K562 (cell line): ENCODE measurements around the gene AFF1. TPM values are rescaled to one million over a fixed set of nuclear protein-coding genes. Genes with fewer than 3 reads are reported as not detected.

Source experiments
- CHCHD3 ChIP-seq: fragments of 250-450 bp; sonication (Bioruptor Pico); IDR thresholded peaks from 2 replicates; pipeline ENCODE4 v2.1.2; 2022; ENCODE audit warnings: mild to moderate bottlenecking
- CHD1 ChIP-seq: fragments of 200-600 bp; sonication (generic); IDR thresholded peaks from one replicate; pipeline ENCODE4 v1.6.1; 2012; ENCODE audit warnings: mild to moderate bottlenecking, moderate library complexity, low read length, inconsistent platforms
- CTBP1 ChIP-seq: fragments of 450-650 bp; IDR thresholded peaks from 2 replicates; pipeline ENCODE4 v1.6.1; 2016; ENCODE audit warnings: borderline replicate concordance
- EGR1 ChIP-seq: fragments of 450-650 bp; conservative IDR thresholded peaks from 2 replicates; pipeline ENCODE4 v1.6.1; 2017; ENCODE audit warnings: mild to moderate bottlenecking
- ETV1 ChIP-seq: fragments of 450-650 bp; conservative IDR thresholded peaks from 2 replicates; pipeline ENCODE4 v1.6.1; 2016; ENCODE audit warnings: missing genetic modification characterization, control low read depth, low read depth, missing compliant biosample characterization
- FIP1L1 ChIP-seq: fragments of 200-400 bp; formaldehyde crosslinking; IDR thresholded peaks from 2 replicates; pipeline ENCODE4 v1.6.1; 2018; ENCODE audit warnings: mild to moderate bottlenecking, low read depth, low read length; ENCODE audit not compliant: poor library complexity, severe bottlenecking
- HCFC1 ChIP-seq: IDR thresholded peaks from 2 replicates; pipeline ENCODE4 v1.6.1; 2012; ENCODE audit warnings: low read depth, low read length, improper control_type of control experiment
- HLTF ChIP-seq: fragments of 450-650 bp; IDR thresholded peaks from 2 replicates; pipeline ENCODE4 v1.6.1; 2016
- LCOR ChIP-seq: sonication (generic); formaldehyde crosslinking; IDR thresholded peaks from 2 replicates; pipeline ENCODE4 v1.8.0; 2022; ENCODE audit warnings: mild to moderate bottlenecking, missing genetic modification reagents
- MYC ChIP-seq, 2 experiments: fragments of 250-450 bp in 1 of 2; sonication (Bioruptor Pico) in 1 of 2; IDR thresholded peaks; 2 replicates each; pipeline versions ENCODE4 v1.5.1 to v1.6.1; 2012 to 2021; ENCODE audit warnings: low read depth in 2 of 2, borderline replicate concordance in 1 of 2, improper control_type of control experiment in 1 of 2, low read length in 1 of 2, mild to moderate bottlenecking in 1 of 2, moderate library complexity in 1 of 2
- NBN ChIP-seq: fragments of 450-650 bp; IDR thresholded peaks from 2 replicates; pipeline ENCODE4 v1.6.1; 2016; ENCODE audit warnings: low read depth, mild to moderate bottlenecking
- NFIX ChIP-seq: fragments of 250-450 bp; sonication (Bioruptor Pico); IDR thresholded peaks from 2 replicates; pipeline ENCODE4 v1.4.0; 2020; ENCODE audit warnings: low read depth, mild to moderate bottlenecking, moderate library complexity
- POLR2G ChIP-seq: fragments of 200-400 bp; formaldehyde crosslinking; IDR thresholded peaks from 2 replicates; pipeline ENCODE4 v1.6.1; 2017; ENCODE audit warnings: low read depth, mild to moderate bottlenecking, antibody characterized with exemption, low read length, moderate library complexity
- RUNX1 ChIP-seq: sonication (generic); IDR thresholded peaks from 2 replicates; pipeline ENCODE4 v1.6.1; 2016; ENCODE audit warnings: antibody characterized with exemption, low read depth
- SMC3 ChIP-seq: conservative IDR thresholded peaks from 2 replicates; pipeline ENCODE4 v1.6.1; 2011; ENCODE audit warnings: low read depth, low read length, improper control_type of control experiment; ENCODE audit not compliant: insufficient read depth
- TEAD2 ChIP-seq: fragments of 450-650 bp; IDR thresholded peaks from 2 replicates; pipeline ENCODE4 v1.6.1; 2016; ENCODE audit warnings: missing genetic modification characterization, control low read depth, missing compliant biosample characterization
- TOE1 ChIP-seq, 2 experiments: fragments of 450-650 bp in 1 of 2; sonication (generic) in 1 of 2; formaldehyde crosslinking in 1 of 2; IDR thresholded peaks; 2 replicates each; pipeline versions ENCODE4 v1.7.1 to v1.8.0; 2016 to 2022; ENCODE audit warnings: borderline replicate concordance in 2 of 2, mild to moderate bottlenecking in 2 of 2, antibody characterized with exemption in 1 of 2, inconsistent platforms in 1 of 2, low read depth in 1 of 2, missing genetic modification reagents in 1 of 2, moderate library complexity in 1 of 2
- ZBED1 ChIP-seq: IDR thresholded peaks from 2 replicates; pipeline ENCODE4 v1.6.1; 2014
- ZNF584 ChIP-seq: fragments of 200-800 bp; sonication (Bioruptor generic); IDR thresholded peaks from 2 replicates; pipeline ENCODE4 v1.6.1; 2016; ENCODE audit warnings: low read depth, mild to moderate bottlenecking, missing genetic modification characterization, missing compliant biosample characterization
- polyA plus RNA-seq, 8 experiments: library from polyadenylated mRNA; depleted of rRNA in 4 of 8; stranded (reverse) in 5 of 8; unstranded in 3 of 8; fragments of >200 nt; fragmentation: Nextera tagmentation in 2 of 8; fragmentation: Illumina TruSeq in 1 of 8; extraction: Ambion mirVana in 2 of 8; extraction: Trizol in 1 of 8; gene quantifications; 2 replicates each; pipeline versions ENCODE4 v1.2.1 to v1.2.3, GENCODE V29; 2011 to 2014; ENCODE audit warnings: inconsistent platforms in 1 of 8, missing spikeins in 1 of 8
- total RNA-seq, 7 experiments: library from RNA; depleted of rRNA in 6 of 7; stranded (reverse); fragments of >200 nt in 6 of 7; fragmentation: Illumina TruSeq in 2 of 7; extraction: Trizol in 2 of 7; gene quantifications; 2 replicates each; pipeline versions ENCODE4 v1.2.1 to v1.2.3, GENCODE V29; 2011 to 2021; ENCODE audit warnings: low replicate concordance in 1 of 7
- TF ChIP-seq, protein P1 (sequence below), 2 experiments: fragments of 450-650 bp; IDR thresholded peaks; 2 replicates each; pipeline ENCODE4 v1.6.1; 2018; ENCODE audit warnings: mild to moderate bottlenecking in 2 of 2, low read depth in 1 of 2; ENCODE audit not compliant: partially characterized antibody in 2 of 2
- TF ChIP-seq, protein P2 (sequence below): fragments of 250-450 bp; sonication (Bioruptor Pico); IDR thresholded peaks from 2 replicates; pipeline ENCODE4 v1.5.0; 2022; ENCODE audit warnings: mild to moderate bottlenecking

AFF1 gene
- total and polyA plus RNA-seq, 9 of the 15 experiments (the other 6 are each of a cell fraction or from before 2014, with no cell fraction given) = 4.1 to 47.5 (median 17.2) TPM

DNA sequence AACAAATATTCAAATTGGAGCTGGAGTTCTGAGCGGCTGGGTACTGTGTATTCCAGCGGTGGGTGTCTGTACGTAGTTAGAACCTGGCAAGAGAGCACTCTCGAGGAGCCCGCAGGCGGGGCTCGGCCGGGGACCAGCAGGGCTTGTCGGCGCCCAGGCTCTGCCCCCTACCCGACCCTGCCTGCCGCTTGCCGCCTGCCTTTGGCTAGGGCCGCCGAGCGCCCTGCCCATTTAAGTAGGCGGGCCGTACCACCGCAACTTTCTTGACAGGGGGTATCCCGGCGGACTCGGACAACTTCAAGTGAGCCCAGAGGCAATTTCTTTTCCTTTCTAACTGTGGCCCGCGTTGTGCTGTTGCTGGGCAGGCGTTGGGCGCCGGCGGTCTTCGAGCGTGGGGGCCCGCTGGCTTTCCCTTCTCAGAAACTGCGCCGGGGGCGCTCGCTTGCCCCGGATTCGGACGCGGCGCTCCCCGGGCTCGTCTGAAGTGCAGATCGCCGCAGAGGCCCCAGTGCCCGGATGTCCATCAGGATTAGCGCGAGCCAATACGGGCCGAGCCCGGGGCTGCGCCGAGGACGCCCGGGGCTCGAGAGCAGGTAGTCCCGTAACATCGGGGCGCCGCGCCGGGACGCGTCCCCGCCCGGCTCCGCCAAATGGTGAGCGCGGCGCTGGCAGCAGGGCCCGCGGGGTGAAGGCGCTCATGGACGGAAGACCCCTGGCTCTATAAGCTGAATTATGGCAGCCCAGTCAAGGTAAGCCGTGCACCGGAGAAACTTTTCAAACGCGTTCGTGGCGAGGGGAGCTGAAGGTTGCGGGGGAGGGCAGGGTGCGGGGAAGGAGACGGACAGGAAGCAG, 72.1 kb downstream of the AFF1 start (continued):
- TF ChIP-seq, protein P1, sequence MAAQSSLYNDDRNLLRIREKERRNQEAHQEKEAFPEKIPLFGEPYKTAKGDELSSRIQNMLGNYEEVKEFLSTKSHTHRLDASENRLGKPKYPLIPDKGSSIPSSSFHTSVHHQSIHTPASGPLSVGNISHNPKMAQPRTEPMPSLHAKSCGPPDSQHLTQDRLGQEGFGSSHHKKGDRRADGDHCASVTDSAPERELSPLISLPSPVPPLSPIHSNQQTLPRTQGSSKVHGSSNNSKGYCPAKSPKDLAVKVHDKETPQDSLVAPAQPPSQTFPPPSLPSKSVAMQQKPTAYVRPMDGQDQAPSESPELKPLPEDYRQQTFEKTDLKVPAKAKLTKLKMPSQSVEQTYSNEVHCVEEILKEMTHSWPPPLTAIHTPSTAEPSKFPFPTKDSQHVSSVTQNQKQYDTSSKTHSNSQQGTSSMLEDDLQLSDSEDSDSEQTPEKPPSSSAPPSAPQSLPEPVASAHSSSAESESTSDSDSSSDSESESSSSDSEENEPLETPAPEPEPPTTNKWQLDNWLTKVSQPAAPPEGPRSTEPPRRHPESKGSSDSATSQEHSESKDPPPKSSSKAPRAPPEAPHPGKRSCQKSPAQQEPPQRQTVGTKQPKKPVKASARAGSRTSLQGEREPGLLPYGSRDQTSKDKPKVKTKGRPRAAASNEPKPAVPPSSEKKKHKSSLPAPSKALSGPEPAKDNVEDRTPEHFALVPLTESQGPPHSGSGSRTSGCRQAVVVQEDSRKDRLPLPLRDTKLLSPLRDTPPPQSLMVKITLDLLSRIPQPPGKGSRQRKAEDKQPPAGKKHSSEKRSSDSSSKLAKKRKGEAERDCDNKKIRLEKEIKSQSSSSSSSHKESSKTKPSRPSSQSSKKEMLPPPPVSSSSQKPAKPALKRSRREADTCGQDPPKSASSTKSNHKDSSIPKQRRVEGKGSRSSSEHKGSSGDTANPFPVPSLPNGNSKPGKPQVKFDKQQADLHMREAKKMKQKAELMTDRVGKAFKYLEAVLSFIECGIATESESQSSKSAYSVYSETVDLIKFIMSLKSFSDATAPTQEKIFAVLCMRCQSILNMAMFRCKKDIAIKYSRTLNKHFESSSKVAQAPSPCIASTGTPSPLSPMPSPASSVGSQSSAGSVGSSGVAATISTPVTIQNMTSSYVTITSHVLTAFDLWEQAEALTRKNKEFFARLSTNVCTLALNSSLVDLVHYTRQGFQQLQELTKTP (IDR thresholded peaks at IDR 0.05; ENCODE audit: low read depth in 1 of 2, partially characterized antibody in 2 of 2) = peak in 1 of 2 experiments; percentile 40
- TF ChIP-seq RUNX1 (no peak), NFIX (no peak), LCOR (CRISPR knock-in tag) (peak; percentile 92), CTBP1 (peak; percentile 91), SMC3 (peak; percentile 9; the same call in 1 of the 2 replicates), TEAD2 (tag) (no peak), NBN (0 out of 2 replicates have a peak, but pooled peaks have one; percentile 26), ZNF584 (CRISPR knock-in tag) (no peak), ZBED1 (0 out of 2 replicates have a peak, but pooled peaks have one; percentile 18), MYC (IDR thresholded peaks at IDR 0.05; ENCODE audit: low read depth, low read length) (no peak; the same call in none of the 2 replicates), MYC (CRISPR knock-in tag; IDR thresholded peaks at IDR 0.05; ENCODE audit: borderline replicate concordance, low read depth) (peak; percentile 54; the same call in 1 of the 2 replicates), POLR2G (peak; percentile 100), HLTF (0 out of 2 replicates have a peak, but pooled peaks have one; percentile 34), FIP1L1 (peak; percentile 83), TOE1 (IDR thresholded peaks at IDR 0.05; ENCODE audit: borderline replicate concordance) (peak; percentile 97), TOE1 (CRISPR knock-in tag; IDR thresholded peaks at IDR 0.05; ENCODE audit: borderline replicate concordance, low read depth) (no peak), HCFC1 (peak; percentile 39), CHD1 (peak; percentile 36), CHCHD3 (CRISPR knock-in tag) (peak; percentile 90), EGR1 (peak; percentile 92), ETV1 (peak; percentile 78)
- TF ChIP-seq, protein P2, sequence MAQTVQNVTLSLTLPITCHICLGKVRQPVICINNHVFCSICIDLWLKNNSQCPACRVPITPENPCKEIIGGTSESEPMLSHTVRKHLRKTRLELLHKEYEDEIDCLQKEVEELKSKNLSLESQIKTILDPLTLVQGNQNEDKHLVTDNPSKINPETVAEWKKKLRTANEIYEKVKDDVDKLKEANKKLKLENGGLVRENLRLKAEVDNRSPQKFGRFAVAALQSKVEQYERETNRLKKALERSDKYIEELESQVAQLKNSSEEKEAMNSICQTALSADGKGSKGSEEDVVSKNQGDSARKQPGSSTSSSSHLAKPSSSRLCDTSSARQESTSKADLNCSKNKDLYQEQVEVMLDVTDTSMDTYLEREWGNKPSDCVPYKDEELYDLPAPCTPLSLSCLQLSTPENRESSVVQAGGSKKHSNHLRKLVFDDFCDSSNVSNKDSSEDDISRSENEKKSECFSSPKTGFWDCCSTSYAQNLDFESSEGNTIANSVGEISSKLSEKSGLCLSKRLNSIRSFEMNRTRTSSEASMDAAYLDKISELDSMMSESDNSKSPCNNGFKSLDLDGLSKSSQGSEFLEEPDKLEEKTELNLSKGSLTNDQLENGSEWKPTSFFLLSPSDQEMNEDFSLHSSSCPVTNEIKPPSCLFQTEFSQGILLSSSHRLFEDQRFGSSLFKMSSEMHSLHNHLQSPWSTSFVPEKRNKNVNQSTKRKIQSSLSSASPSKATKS = no peak
